Stimulated activated memory B cell treated with anti-CD40 and anti-IgM and Interleukin-4, amounts not matched to agents 10 μg/mL and 1 μg/mL and 100 μg/mL, for 72 hours (primary cell): ENCODE results near the gene ZFR.
"Not testable (repeated sequence)": the region's sequence is repeated elsewhere in the genome, so short reads cannot be mapped to it uniquely, and the experiment has no call there.

ENCODE experiments used
- ATAC-seq: fragments of 150-1000 bp; cut with Tn5 transposase; 2 replicates; pipeline ENCODE4 v1.10.0; 2021
- H3K27ac Mint-ChIP-seq: one replicate; pipeline ENCODE4 v1.8.0; 2022; ENCODE audit warnings: mild to moderate bottlenecking, mixed read lengths
- H3K27me3 Mint-ChIP-seq: one replicate; pipeline ENCODE4 v1.8.0; 2022; ENCODE audit warnings: mixed read lengths
- H3K36me3 Mint-ChIP-seq: one replicate; pipeline ENCODE4 v1.8.0; 2022; ENCODE audit warnings: mixed read lengths
- H3K4me1 Mint-ChIP-seq: one replicate; pipeline ENCODE4 v1.8.0; 2022; ENCODE audit warnings: mixed read lengths
- H3K4me3 Mint-ChIP-seq: one replicate; pipeline ENCODE4 v1.8.0; 2022; ENCODE audit warnings: mild to moderate bottlenecking, moderate library complexity, mixed read lengths
- H3K9me3 Mint-ChIP-seq: one replicate; pipeline ENCODE4 v1.8.0; 2022; ENCODE audit warnings: mixed read lengths

ZFR gene

GRCh38 chr5:32314152-32314488 is 130.4 kb downstream of the ZFR start:
- not testable (repeated sequence) for H3K36me3 Mint-ChIP-seq, H3K27ac Mint-ChIP-seq, H3K9me3 Mint-ChIP-seq, H3K4me3 Mint-ChIP-seq, ATAC-seq, H3K27me3 Mint-ChIP-seq
- peaks cover 31% of the 10 kb centered on the region for H3K4me1 Mint-ChIP-seq

- Mint-ChIP-seq H3K9me3 (no peaks in the 10 kb centered on the region), H3K36me3 (peaks cover 16% of the 10 kb centered on the region), H3K4me3 (peak within 1 kb of the TSS; percentile 84), H3K27ac (peak within 1 kb of the TSS; percentile 74), H3K27me3 (no peaks in the 10 kb centered on the region), H3K4me1 (peaks cover 45% of the 10 kb centered on the region)
- ATAC-seq = peak; percentile 97
Measured at GRCh38 chr5:32312595-32313332, 131.8 kb downstream of the ZFR start, which contains the start of gene MTMR12. Gene MTMR12, minus strand, starts transcription at chr5:32312939. Its CDS starts 101 bp downstream, at chr5:32312838.

- H3K27me3 Mint-ChIP-seq = no peaks in the 10 kb centered on the region
- peak overlapping the region; percentile 82 for H3K4me3 Mint-ChIP-seq
- peak overlapping the region; percentile 74 for H3K27ac Mint-ChIP-seq
- no peaks in the 10 kb centered on the region for H3K9me3 Mint-ChIP-seq
- peaks cover 16% of the 10 kb centered on the region for H3K36me3 Mint-ChIP-seq
- ATAC-seq = peak; percentile 55
- H3K4me1 Mint-ChIP-seq = peaks cover 50% of the 10 kb centered on the region
Measured at GRCh38 chr5:32312197-32312594, 132.3 kb downstream of the ZFR start.

GRCh38 chr5:32311404-32312196 is 132.9 kb downstream of the ZFR start:
- Mint-ChIP-seq H3K4me3 (peak overlapping the region; percentile 82), H3K27me3 (no peaks in the 10 kb centered on the region), H3K27ac (peak overlapping the region; percentile 74), H3K4me1 (peaks cover 50% of the 10 kb centered on the region), H3K9me3 (no peaks in the 10 kb centered on the region), H3K36me3 (peaks cover 16% of the 10 kb centered on the region)
- no peak for ATAC-seq

GRCh38 chr5:32309761-32310160 is 134.8 kb downstream of the ZFR start:
- Mint-ChIP-seq H3K27ac (no peak overlapping the region), H3K9me3 (no peaks in the 10 kb centered on the region), H3K4me3 (no peak overlapping the region), H3K27me3 (no peaks in the 10 kb centered on the region), H3K36me3 (peaks cover 18% of the 10 kb centered on the region), H3K4me1 (peaks cover 59% of the 10 kb centered on the region)
- ATAC-seq = no peak

- Mint-ChIP-seq H3K36me3 (peaks cover 21% of the 10 kb centered on the region), H3K9me3 (no peaks in the 10 kb centered on the region), H3K27ac (no peak overlapping the region), H3K4me1 (peaks cover 67% of the 10 kb centered on the region), H3K4me3 (no peak overlapping the region), H3K27me3 (no peaks in the 10 kb centered on the region)
- no peak for ATAC-seq
Measured at GRCh38 chr5:32308946-32309345, 135.6 kb downstream of the ZFR start.

GRCh38 chr5:32307769-32308194 is 136.8 kb downstream of the ZFR start:
- no peak for ATAC-seq
- Mint-ChIP-seq H3K9me3 (no peaks in the 10 kb centered on the region), H3K27me3 (no peaks in the 10 kb centered on the region), H3K27ac (no peak overlapping the region), H3K36me3 (peaks cover 21% of the 10 kb centered on the region), H3K4me1 (peaks cover 78% of the 10 kb centered on the region), H3K4me3 (no peak overlapping the region)

- H3K4me1 Mint-ChIP-seq = peaks cover 78% of the 10 kb centered on the region
- H3K9me3 Mint-ChIP-seq = no peaks in the 10 kb centered on the region
- no peaks in the 10 kb centered on the region for H3K27me3 Mint-ChIP-seq
- peaks cover 31% of the 10 kb centered on the region for H3K36me3 Mint-ChIP-seq
- H3K4me3 Mint-ChIP-seq = no peak overlapping the region
- H3K27ac Mint-ChIP-seq = peak overlapping the region; percentile 5
- no peak for ATAC-seq
Measured at GRCh38 chr5:32304622-32305021, 139.9 kb downstream of the ZFR start.
